HG03521 (cell line): ENCODE data around the gene IFNGR2.
A peak's percentile ranks its signal among the peaks of the same experiment; 100 is the strongest.
"Not testable (repeated sequence)": the region's sequence is repeated elsewhere in the genome, so short reads cannot be mapped to it uniquely, and the experiment has no call there.

ENCODE experiments used
- ATAC-seq: cut with Tn5 transposase; IDR thresholded peaks from one replicate; pipeline ENCODE4 v1.9.1; 2021; ENCODE audit warnings: mild to moderate bottlenecking, moderate library complexity; ENCODE audit not compliant: unreplicated experiment

The IFNGR2 gene

DNA sequence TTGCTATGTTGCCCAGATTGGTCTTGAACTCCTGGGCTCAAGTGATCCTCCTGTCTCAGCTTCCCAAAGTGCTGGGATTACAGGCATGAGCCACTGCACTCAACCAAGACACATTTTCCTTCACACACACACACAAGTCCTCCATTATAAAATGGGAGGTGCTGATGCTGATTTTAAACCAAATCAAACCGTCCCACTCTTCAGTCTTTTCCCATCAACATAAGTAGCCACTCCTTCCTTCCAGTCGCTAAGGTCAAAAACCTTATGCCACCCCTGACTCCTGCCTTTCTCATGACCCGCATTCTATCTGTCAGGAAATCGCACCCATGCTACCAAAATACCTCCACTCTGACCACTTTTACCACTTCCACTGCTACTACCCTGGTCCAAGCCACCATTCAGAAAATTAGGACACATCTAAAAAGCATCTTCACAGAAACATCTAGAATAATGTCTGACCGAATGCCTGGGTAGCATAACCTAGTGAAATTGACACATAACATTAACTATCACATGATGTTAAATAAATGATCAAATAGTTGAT is 28.0 kb upstream of the IFNGR2 start:
- no peak for ATAC-seq

- ATAC-seq: no peak
Measured at GRCh38 chr21:33377221-33377920, 25.8 kb upstream of the IFNGR2 start.

- ATAC-seq: no peak
Measured at GRCh38 chr21:33378081-33378480, 25.1 kb upstream of the IFNGR2 start.

- ATAC-seq: not testable (repeated sequence)
Measured at GRCh38 chr21:33379934-33380333, 23.3 kb upstream of the IFNGR2 start.

- peak; percentile 46 for ATAC-seq
Measured at GRCh38 chr21:33380483-33380998, 22.7 kb upstream of the IFNGR2 start.

DNA sequence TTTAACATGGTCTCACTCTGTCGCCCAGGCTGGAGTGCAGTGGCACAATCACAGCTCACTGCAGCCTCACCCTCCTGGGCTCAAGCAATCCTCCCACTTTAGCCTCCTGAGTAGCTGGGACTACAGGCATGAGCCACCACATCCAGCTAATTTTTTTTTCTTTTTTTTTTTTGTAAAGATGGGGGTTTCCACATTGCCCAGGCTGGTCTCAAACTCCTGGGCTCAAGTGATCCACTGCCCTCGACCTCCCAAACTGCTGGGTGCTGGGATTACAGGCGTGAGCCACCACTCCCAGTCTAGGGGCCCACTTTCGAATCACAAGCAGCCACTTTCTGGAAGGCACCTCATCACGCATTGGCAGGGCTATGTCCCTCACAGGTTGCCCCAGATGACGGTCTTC is 21.8 kb upstream of the IFNGR2 start:
- not testable (repeated sequence) for ATAC-seq

DNA sequence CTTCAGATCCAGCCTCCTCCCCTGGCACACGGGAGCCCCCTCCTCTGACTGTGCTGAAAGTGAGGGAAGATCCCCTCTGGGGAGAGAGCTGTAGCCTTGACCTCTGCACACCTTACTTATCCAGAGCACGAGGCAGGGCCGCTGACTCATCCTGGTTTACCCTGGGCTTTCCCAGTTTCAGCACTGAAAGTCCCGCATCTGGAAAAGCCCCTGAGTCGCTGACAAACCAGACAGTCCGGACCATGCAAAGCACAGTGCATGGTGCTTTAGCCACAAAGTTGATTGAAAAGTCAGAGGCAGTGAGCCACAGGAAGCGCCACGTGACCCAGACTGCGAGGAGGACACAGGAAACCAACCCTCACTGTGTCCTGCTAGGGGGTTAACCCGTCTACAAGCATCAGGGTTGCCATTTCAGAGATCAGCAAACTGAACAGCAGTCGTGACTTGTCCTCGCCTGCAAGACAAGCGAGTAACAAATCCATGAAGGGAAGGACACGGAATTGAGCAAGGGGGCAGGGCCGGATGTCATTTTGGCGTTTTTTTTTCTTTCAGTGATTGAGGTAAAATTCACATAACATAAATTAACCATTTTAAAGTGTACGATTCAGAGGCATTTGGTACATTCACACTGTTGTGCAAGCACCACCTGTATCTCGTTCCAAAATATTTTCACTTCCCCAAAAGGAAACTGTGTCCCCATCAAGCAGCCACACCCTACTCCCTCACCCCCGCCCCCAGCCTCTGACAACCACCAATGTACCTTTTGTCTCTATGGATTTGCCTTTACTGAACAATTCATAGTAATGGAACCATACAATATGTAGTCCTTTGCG is 19.9 kb upstream of the IFNGR2 start:
- ATAC-seq: peak; percentile 51

DNA sequence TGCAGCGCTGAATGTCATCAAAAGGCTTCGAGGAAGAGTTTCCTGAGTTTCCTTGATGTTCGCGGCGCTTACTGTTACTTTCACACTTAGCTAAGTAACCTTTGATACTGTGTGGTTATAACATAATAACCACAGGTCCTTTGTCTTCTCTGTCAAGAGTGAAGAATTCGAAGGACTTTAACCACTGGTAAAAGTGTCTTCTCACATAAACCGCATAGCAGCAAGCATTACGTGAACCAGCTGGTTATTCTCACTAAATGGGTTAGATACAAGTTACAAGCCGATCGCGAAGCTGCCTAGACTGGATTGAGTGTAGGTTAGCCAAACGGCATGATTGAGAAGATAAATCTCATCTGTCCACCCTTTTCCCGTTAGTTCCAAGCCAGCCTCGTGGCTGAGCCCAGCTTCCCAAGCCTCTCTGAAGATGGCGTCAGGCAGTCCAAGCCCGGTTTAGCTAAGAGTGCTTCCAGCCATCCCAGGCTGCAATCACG is 18.3 kb upstream of the IFNGR2 start:
- ATAC-seq: no peak

DNA sequence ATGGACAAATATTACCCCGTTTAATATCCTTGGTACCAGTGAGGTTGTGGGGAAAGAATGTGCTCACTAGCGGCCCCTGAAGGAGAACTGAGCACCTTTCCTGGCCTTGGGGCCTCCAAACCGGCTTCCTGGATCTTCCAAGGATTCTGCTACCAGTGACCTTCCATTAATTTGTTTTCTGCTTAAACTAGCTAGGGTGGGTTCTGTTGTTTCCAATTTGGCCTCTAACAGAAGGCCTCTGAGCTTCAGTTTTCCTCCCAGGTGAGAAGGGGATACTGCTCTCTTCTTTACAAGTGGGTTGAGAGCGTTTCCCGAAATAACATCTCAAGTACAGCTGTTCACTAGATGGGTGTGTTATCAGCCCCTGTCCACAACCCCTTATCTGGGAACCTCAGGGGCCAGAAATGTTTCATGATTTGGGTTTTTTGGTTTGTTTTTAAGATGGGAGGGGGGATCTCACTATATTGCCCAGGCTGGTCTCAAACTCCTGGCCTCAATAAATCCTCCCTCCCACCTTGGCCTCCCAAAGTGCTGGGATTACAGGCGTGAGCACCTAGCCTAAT is 16.9 kb upstream of the IFNGR2 start:
- ATAC-seq: no peak

- no peak for ATAC-seq
Measured at GRCh38 chr21:33387294-33387693, 15.9 kb upstream of the IFNGR2 start.

GRCh38 chr21:33388188-33388587 is 15.0 kb upstream of the IFNGR2 start:
- ATAC-seq: no peak

DNA sequence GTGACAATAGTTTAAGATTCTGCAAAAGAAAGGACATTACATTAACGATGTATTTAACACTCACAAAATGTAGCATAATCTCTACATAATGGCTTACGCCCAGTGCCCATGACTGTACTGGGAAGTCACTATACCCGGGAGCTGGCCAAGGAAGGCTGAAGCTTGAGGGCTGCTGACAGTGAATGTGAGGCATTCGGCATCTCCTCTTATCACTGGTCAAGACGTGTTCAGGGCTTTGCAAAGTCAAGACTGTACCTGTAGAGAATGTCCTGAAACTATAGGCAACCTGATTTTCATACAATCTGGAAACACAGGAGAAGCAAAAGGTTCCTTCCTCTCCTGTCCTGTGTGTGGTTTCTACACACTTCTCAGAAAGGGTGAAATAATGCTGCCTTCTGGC is 12.7 kb upstream of the IFNGR2 start:
- no peak for ATAC-seq

DNA sequence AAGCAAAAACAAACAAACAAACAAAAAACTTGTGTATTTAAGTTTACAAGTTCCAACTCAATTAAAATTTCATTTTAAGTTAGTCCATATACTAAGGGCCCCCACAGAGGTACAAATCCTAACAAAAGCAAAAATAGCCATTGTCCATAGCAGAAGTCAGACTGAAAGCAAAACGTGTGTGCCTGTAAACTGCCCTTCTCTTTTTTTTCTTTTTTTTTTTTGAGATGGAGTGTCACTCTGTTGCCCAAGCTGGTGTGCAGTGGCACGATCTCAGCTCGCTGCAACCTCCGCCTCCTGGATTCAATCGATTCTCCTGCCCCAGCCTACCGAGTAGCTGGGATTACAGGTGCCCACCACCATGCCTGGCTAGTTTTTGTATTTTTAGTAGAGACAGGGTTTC is 11.6 kb upstream of the IFNGR2 start:
- no peak for ATAC-seq

DNA sequence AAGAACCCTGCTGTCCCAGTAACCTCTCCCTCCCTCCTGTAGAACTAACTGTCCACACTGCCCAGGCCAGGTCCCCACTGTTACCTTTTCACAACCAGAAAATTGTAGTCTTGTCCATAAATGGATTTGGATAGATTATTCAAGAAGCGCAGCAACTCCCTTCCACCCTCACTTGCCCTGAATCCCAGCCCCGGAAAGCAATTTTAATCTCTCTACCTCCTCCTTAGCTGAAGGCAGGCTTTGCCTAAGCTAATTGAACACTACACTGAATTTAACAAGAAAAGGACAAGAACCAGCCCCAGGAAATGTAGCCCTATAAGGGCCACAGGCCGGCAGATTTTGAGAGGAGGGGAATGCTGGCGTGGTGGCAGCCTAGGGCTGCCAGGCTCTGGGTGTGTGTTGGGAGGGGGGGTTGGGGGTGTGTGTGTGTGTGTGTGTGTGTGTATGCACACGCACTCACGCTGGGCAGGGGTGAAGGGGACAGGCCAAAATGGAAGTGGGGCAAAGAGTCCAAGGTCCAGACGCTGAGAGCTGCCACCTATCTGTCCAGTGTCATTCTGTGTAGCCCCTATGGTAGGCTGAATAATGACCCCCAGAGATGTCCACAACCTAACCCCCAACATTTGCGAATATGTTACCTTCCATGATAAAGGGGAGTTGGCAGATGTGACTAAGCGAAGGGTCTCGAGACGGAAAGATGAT is 10.8 kb upstream of the IFNGR2 start:
- ATAC-seq: no peak

- ATAC-seq: no peak
Measured at GRCh38 chr21:33393348-33393747, 9.9 kb upstream of the IFNGR2 start.

- no peak for ATAC-seq
Measured at GRCh38 chr21:33394260-33394659, 9.0 kb upstream of the IFNGR2 start.

DNA sequence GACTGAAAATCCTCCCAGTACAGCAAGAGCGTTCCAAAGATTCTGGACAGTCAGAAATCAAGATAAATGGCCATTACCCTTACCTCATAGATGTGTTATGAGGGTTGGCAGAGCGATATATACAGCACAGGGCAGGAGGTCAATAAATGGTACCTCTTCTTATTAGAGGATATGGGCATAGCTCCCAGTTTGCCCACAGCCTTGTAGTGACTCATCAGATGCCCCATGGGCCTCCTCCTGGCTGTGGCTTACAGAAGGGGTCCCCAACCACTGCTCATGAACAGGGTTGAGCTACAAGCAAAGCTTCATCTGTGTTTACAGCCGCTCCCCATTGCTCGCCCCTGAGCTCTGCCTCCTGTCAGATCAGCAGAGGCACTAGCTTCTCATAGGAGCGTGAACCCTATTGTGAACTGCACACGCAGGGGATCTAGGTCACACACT is 7.3 kb upstream of the IFNGR2 start:
- no peak for ATAC-seq

DNA sequence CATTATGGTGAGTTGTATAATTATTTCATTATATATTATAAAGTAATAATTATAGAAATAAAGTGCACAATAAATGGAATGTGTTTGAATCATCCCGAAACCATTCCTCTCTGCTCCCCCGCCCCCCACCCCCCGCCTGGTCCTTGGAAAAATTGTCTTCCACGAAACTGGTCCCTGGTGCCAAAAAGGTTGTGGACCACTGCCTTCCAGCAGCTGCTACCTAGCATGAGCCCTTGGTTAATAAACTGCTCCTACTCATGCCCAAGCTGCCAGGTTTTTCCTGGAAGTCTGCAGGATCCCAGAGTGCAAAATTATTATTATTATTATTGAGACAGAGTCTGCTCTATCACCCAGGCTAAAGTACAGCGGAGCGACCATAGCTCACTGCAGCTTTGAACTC is 6.8 kb upstream of the IFNGR2 start:
- no peak for ATAC-seq

DNA sequence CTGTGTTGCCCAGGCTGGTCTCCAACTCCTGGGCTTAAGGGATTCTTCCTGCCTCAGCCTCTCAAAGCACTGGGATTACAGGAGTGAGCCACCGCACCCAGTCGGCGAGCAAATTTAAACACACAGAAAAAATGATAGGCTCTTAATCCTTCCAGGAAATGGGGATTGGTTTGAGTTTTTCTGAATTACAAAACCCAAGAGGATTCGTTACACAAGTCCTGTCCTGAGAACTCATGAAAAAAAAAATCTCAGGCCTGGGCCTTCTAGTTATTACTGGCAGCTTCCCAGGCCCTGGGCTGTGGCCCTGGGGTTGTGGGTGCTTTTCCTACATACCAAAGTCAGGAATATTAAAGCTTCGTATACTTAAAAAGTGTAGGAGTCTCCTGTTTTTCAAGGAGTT is 6.3 kb upstream of the IFNGR2 start:
- no peak for ATAC-seq

DNA sequence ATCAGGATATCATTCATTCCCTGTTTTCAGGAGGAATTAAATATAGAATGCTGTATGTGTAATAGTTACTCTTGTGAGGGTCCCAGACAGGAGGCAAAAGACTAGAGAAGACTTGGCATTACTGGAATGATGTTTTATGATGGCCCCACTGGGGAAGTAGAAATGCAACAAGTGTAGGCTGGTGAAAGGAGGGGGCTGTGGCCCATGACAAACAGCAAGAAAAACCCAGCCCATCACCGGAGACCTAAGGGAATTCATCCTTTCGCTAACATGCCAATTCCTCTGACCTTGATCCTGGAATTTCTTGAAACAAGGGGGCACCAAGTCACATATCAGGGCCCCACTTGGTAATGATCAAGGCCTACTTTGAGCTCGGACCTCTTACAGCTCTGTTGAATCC is 5.5 kb upstream of the IFNGR2 start:
- no peak for ATAC-seq

- no peak for ATAC-seq
Measured at GRCh38 chr21:33398361-33398760, 4.9 kb upstream of the IFNGR2 start.
